Right lobe of liver (tissue), 4 donors: Measurements from ENCODE around the gene TGFBR1.

Source experiments
- CTCF ChIP-seq, 4 donors: fragments of 200-600 bp in 3 of 4; fragments of 450-650 bp in 1 of 4; IDR thresholded peaks; one replicate each; pipeline versions ENCODE4 v1.5.1 to v1.8.0; 2016 to 2022; ENCODE audit warnings: antibody characterized with exemption in 4 of 4, mild to moderate bottlenecking in 2 of 4
- POLR2A ChIP-seq: fragments of 450-650 bp; IDR thresholded peaks from one replicate; pipeline ENCODE4 v1.6.1; 2017; ENCODE audit warnings: antibody characterized with exemption, mild to moderate bottlenecking
- donor health status: DM: no; HTN: no; CAD: no.
- donor health status: DM: no; HTN: no; CAD: no.
- donor health status: DM: no; HTN: yes; CAD: no.

GRCh38 chr9:99119976-99120655 lies 15.2 kb downstream of the TGFBR1 start:
- TF ChIP-seq CTCF (IDR thresholded peaks at IDR 0.05) (no peak), POLR2A (no peak)
